Measurements from ENCODE around the gene VWA5B1. TPM values are rescaled to one million over a fixed set of nuclear protein-coding genes. Genes with fewer than 3 reads are reported as not detected.
"Not testable (repeated sequence)": the region's sequence is repeated elsewhere in the genome, so short reads cannot be mapped to it uniquely, and the experiment has no call there.

The VWA5B1 gene
- polyA plus RNA-seq, 6 donors from 2014 or later: not detected

DNA sequence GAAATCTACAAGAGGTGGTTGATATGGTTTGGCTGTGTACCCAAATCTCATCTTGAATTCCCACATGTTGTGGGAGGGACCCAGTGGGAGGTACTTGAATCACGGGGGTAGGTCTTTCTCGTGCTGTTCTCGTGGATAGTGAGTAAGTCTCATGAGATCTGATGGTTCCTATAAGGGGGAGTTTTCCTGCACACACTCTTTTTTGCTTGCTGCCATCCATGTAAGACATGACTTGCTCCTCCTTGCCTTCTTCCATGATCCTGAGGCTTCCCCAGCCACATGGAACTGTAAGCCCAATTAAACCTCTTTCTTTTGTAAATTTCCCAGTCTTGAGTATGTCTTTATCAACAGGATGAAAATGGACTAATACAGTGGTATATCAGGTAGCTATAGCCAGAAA lies 5.2 kb upstream of the VWA5B1 start:
- no peak overlapping the region for H3K27ac Mint-ChIP-seq
- DNase-seq (no peak), ATAC-seq (ENCODE audit: low read depth in 2 of 2) (no peak)
- H3K4me3 Mint-ChIP-seq: no peak overlapping the region
- peaks cover 0 to 9% of the 10 kb centered on the region in 2 donors for H3K36me3 Mint-ChIP-seq
- no peaks in the 10 kb centered on the region for H3K4me1 Mint-ChIP-seq
- peaks cover 49 to 75% (median 73%) of the 10 kb centered on the region in 3 donors for H3K27me3 Mint-ChIP-seq
- H3K9me3 Mint-ChIP-seq: peaks cover 2 to 16% (median 10%) of the 10 kb centered on the region in 7 donors

DNA sequence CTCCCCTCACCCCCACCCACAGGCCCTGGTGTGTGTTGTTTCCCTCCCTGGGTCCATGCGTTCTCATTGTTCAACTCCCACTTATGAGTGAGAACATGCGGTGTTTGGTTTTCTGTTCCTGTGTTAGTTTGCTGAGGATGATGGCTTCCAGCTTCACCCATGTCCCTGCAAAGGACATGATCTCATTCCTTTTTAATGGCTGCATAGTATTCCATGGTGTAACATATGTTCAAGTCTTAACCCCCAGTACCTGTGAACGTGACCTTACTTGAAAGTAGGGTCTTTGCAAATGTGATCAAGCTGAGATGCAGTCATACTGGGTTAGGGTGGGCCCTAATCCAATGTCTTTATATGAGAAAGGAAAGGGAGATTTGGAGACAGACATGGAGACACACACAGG lies 3.0 kb upstream of the VWA5B1 start:
- peaks cover 2 to 16% (median 9%) of the 10 kb centered on the region in 7 donors for H3K9me3 Mint-ChIP-seq
- not testable (repeated sequence) for H3K36me3 Mint-ChIP-seq; H3K27ac Mint-ChIP-seq; ATAC-seq (ENCODE audit: low read depth in 2 of 2); H3K4me3 Mint-ChIP-seq; DNase-seq
- H3K4me1 Mint-ChIP-seq: peaks cover 12 to 13% (median 12%) of the 10 kb centered on the region in 3 donors
- peaks cover 66 to 84% (median 80%) of the 10 kb centered on the region in 3 donors for H3K27me3 Mint-ChIP-seq

DNA sequence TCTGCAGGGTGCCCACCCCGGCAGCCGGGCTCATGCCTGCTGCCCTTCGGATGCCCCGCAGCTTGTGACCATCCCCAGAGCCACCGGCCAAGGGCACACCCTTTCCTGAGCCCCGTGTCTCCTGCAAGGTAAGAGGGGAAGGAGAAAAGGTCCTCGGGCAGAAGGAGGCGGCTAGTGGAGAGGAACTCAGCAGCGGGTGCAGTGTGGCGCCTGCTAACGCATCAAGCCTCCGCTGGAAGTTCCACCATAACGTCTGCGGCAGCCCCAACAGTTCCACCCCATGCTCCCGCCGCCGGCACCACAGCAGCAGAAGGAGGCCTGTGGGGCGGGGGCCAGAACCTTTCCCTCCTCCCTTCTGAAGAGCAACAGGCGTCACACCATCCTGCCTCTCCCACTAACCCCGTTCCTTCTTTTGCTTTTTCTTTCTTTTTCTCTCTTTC lies 990 bp downstream of the VWA5B1 start:
- Mint-ChIP-seq H3K27me3 (peaks cover 60 to 65% (median 60%) of the 10 kb centered on the region in 3 donors), H3K4me1 (peaks cover 12 to 13% (median 12%) of the 10 kb centered on the region in 3 donors)

DNA sequence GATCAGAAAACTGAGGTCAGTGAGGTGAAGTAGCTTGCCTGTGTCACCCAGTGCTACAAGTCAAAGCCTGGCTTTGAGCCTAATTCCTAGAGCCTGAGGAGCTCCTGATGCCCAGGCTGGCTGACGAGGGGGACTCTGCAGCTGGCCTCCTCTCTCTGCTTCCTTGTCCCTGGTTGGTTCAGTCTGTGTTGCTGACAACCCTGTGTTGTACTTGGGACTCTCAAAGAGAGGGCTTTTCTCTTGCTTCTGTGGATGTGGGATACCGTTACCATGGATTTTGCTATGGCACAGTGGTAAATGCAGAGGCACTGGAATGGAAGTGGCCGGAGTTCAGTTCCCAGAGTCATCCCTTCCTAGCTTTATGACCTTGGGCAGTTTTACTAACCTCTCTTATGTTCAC lies 8.0 kb downstream of the VWA5B1 start:
- no peak overlapping the region for H3K4me3 Mint-ChIP-seq
- H3K27me3 Mint-ChIP-seq: peaks cover 21 to 33% (median 23%) of the 10 kb centered on the region in 3 donors
- ATAC-seq (ENCODE audit: low read depth in 2 of 2): no peak
- H3K4me1 Mint-ChIP-seq: no peaks in the 10 kb centered on the region
- DNase-seq: no peak
- H3K27ac Mint-ChIP-seq: no peak overlapping the region
- H3K36me3 Mint-ChIP-seq: no peaks in the 10 kb centered on the region
- H3K9me3 Mint-ChIP-seq: peaks cover 0 to 2% (median 0%) of the 10 kb centered on the region in 7 donors

More for the DNA sequence above, 990 bp downstream of the VWA5B1 start:
- H3K9me3 Mint-ChIP-seq: peaks cover 0 to 4% (median 0%) of the 10 kb centered on the region in 7 donors
- no peaks in the 10 kb centered on the region for H3K36me3 Mint-ChIP-seq
- peak overlapping the region in 3 of 8 donors; percentile 22 to 30 (median 22) for H3K4me3 Mint-ChIP-seq
- no peak for DNase-seq
- peak overlapping the region in 1 of 6 donors; percentile 82 for H3K27ac Mint-ChIP-seq
- no peak for ATAC-seq (ENCODE audit: low read depth in 2 of 2)

DNA sequence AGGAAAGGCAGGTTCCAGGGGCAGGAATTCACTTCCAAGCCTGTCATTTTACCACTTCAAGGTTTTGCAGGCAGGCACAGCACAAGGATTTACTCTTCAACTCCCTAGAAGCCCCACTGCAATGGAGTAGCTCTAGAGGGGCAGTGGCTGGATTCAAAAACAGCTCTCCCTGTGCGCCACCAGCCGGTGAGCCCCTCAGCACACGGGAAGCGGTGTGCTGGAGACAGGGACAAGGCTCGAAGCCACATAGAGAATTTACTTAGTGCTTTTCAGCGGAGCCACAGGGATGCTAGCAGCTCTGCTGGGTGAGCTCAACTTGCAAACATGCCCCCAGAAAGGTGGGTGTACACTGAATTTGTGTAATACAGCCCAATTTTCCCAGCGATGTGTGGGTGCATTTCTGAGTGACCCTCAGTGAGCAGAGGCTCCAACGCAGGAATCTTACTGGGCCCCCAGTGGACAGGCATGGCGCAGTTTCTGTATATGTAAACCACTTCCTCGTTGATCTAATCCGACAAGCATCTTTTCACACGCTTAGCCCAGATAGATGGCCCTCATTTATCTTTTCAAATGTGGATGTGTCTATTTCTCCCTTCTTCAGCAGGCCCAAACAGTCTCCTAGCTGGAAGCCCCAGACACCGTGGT lies 10.9 kb downstream of the VWA5B1 start:
- H3K4me1 Mint-ChIP-seq: no peaks in the 10 kb centered on the region
- H3K36me3 Mint-ChIP-seq: no peaks in the 10 kb centered on the region
- H3K4me3 Mint-ChIP-seq: no peak overlapping the region
- peaks cover 0 to 5% (median 0%) of the 10 kb centered on the region in 7 donors for H3K9me3 Mint-ChIP-seq
- H3K27ac Mint-ChIP-seq: no peak overlapping the region
- peaks cover 28 to 44% (median 29%) of the 10 kb centered on the region in 3 donors for H3K27me3 Mint-ChIP-seq
- ATAC-seq (ENCODE audit: low read depth in 2 of 2) (no peak), DNase-seq (no peak)

DNA sequence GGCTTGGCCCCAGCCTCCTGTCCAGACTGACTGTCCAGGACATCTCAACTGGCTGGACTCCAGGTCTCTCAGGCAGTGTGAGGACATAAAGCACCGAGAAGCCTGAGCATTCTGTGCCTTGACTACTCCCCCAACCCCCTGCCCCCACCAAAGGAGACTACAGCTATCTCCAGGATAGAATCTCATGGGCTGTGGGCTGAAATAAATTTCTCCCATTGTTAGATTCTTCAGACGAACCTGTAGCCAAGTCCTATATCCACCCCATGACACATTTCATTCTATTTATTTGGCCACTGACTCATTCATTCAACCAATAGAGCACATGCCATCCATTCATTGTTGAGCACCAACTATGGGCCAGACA lies 11.4 kb downstream of the VWA5B1 start:
- Mint-ChIP-seq H3K4me3 (no peak overlapping the region), H3K27me3 (peaks cover 28 to 44% (median 29%) of the 10 kb centered on the region in 3 donors), H3K36me3 (no peaks in the 10 kb centered on the region), H3K9me3 (peaks cover 0 to 5% (median 0%) of the 10 kb centered on the region in 7 donors), H3K27ac (no peak overlapping the region), H3K4me1 (no peaks in the 10 kb centered on the region)
- DNase-seq: no peak
- ATAC-seq (ENCODE audit: low read depth in 2 of 2): no peak

DNA sequence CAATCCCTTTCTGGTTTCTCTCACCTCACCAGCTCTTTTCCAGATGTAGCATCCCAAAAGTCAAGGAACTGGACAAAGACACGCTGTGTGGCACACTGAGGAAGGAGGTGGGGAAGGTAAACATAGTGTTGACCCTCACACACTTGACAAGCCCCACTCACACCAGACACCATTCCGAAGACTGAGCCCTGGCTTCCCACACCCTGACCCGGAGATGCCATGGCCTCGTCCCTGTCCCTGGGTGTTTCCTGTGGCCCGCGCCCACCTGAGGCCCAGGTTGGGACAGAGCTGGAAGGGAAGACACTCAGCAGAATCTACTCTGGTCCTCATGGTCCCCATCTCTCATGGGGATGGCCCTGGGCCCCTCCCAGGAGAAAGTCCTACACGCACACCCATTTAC lies 16.4 kb downstream of the VWA5B1 start:
- no peak for DNase-seq
- no peak overlapping the region for H3K27ac Mint-ChIP-seq
- peaks cover 0 to 5% (median 0%) of the 10 kb centered on the region in 7 donors for H3K9me3 Mint-ChIP-seq
- no peak overlapping the region for H3K4me3 Mint-ChIP-seq
- H3K4me1 Mint-ChIP-seq: no peaks in the 10 kb centered on the region
- peaks cover 28 to 56% (median 39%) of the 10 kb centered on the region in 3 donors for H3K27me3 Mint-ChIP-seq
- no peak for ATAC-seq (ENCODE audit: low read depth in 2 of 2)
- no peaks in the 10 kb centered on the region for H3K36me3 Mint-ChIP-seq

DNA sequence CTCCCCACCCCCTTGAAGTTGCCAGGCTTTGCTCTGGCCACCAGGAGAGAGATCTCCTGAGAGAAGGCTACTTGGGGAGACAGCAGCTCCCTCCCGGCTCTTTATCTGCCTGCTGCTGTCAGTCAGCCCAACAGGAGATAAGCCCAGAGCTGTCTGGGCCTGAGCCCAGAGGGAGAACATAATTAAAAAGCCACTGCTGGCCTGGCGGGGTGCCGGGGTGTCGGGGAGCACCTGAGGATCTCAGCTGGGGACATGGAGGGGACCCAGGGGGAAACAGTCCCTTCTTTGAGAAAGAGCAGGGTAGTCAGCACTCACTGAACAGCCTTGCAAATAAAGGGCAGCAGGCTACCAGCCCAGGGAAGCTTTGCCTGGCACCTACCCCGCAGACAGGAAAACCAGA lies 17.9 kb downstream of the VWA5B1 start:
- H3K4me3 Mint-ChIP-seq: no peak overlapping the region

DNA sequence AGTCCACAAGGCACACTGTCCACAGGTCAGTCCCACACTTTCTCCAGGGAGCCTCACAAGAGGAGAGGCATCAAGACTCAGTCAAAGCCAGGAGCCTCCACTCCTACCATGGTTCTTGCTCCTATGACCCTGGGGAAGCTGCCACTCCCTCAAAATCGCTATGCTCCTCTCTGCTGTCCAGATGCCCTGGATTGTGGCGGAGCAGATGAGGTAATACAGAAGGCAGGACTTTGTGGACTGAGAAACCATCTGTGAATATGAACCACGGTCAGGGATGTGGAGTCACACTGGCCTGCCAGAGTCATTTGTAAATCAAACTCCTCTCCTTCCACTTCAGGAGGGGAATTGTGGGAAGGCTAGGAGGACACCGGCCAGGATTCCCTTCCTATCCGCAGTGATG lies 20.6 kb downstream of the VWA5B1 start:
- ATAC-seq (ENCODE audit: low read depth in 2 of 2) (no peak), DNase-seq (no peak)
- no peak overlapping the region for H3K4me3 Mint-ChIP-seq
- H3K27me3 Mint-ChIP-seq: peaks cover 17 to 44% (median 29%) of the 10 kb centered on the region in 3 donors
- peaks cover 0 to 1% (median 0%) of the 10 kb centered on the region in 7 donors for H3K9me3 Mint-ChIP-seq
- H3K4me1 Mint-ChIP-seq: no peaks in the 10 kb centered on the region
- H3K27ac Mint-ChIP-seq: no peak overlapping the region
- H3K36me3 Mint-ChIP-seq: no peaks in the 10 kb centered on the region

More for the DNA sequence above, 17.9 kb downstream of the VWA5B1 start:
- no peak for ATAC-seq (ENCODE audit: low read depth in 2 of 2)
- Mint-ChIP-seq H3K9me3 (peaks cover 0 to 5% (median 0%) of the 10 kb centered on the region in 7 donors), H3K27me3 (peaks cover 17 to 48% (median 30%) of the 10 kb centered on the region in 3 donors), H3K27ac (no peak overlapping the region), H3K4me1 (no peaks in the 10 kb centered on the region), H3K36me3 (no peaks in the 10 kb centered on the region)
- DNase-seq: no peak

DNA sequence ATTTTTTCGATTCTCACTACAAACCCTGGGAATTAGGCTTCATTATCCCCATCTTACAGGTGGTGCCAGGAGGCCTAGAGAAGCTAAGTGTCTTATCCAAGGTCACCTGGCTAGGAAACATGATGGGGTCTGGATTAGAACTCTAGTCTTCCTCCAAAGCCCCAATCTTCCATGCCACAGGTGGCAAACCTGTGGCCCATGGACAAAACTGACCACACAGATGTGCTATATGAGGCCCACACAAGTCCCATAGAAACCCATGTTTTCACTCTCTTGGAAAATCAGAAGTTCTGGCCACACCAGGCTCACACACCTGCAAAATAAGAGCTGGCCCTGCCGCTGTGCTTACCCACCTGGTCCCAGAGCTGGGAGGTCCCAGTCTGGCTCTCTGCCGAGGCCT lies 21.6 kb downstream of the VWA5B1 start:
- no peak overlapping the region for H3K4me3 Mint-ChIP-seq
- DNase-seq (no peak), ATAC-seq (ENCODE audit: low read depth in 2 of 2) (no peak)
- H3K4me1 Mint-ChIP-seq: no peaks in the 10 kb centered on the region
- H3K9me3 Mint-ChIP-seq: peaks cover 0 to 1% (median 0%) of the 10 kb centered on the region in 7 donors
- no peaks in the 10 kb centered on the region for H3K36me3 Mint-ChIP-seq
- peaks cover 23 to 48% (median 29%) of the 10 kb centered on the region in 3 donors for H3K27me3 Mint-ChIP-seq
- H3K27ac Mint-ChIP-seq: no peak overlapping the region

DNA sequence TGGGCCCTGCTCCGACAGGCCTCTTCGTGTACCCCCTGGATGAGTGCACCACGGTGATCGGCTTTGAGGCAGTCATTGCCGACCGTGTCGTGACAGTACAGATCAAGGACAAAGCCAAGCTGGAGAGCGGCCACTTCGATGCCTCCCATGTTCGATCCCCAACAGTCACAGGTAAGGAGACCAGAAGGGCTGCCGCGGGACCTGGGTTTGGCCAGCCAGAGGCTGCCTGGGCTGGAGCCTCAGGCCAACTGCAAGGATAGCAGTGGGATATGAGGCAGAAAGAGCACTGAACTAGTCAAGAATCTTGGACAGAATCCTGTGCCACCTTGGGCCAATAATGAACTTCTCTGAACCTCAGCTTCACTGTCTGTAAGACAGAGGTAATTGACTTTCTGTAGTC lies 22.1 kb downstream of the VWA5B1 start:
- Mint-ChIP-seq H3K27ac (no peak overlapping the region), H3K36me3 (no peaks in the 10 kb centered on the region), H3K4me1 (no peaks in the 10 kb centered on the region), H3K9me3 (peaks cover 0 to 1% (median 0%) of the 10 kb centered on the region in 7 donors), H3K4me3 (no peak overlapping the region), H3K27me3 (peaks cover 19 to 48% (median 29%) of the 10 kb centered on the region in 3 donors)
- DNase-seq (no peak), ATAC-seq (ENCODE audit: low read depth in 2 of 2) (no peak)

DNA sequence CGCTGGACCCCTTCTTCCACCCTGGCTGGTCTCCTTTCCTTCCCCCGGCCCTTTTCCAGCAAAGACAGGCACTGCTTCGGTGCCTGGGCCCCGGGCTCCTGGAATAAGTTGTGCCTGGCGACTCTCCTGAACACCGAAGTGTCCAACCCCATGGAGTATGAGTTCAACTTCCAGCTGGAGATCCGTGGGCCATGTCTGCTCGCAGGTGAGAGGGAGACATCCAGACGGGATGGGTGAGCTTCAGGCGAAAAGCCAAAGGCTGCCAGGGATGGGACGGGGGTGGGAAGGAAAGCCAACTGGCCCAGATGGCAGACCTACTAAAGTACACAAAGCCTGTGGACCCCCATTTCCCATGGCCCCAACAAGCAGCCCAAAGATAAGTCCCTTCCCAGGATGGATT lies 26.8 kb downstream of the VWA5B1 start:
- no peaks in the 10 kb centered on the region for H3K9me3 Mint-ChIP-seq
- H3K27me3 Mint-ChIP-seq: peaks cover 27 to 64% (median 40%) of the 10 kb centered on the region in 3 donors
- no peak for DNase-seq
- no peak overlapping the region for H3K4me3 Mint-ChIP-seq
- peaks cover 8 to 11% (median 9%) of the 10 kb centered on the region in 3 donors for H3K4me1 Mint-ChIP-seq
- no peak for ATAC-seq (ENCODE audit: low read depth in 2 of 2)
- H3K36me3 Mint-ChIP-seq: no peaks in the 10 kb centered on the region
- H3K27ac Mint-ChIP-seq: no peak overlapping the region

DNA sequence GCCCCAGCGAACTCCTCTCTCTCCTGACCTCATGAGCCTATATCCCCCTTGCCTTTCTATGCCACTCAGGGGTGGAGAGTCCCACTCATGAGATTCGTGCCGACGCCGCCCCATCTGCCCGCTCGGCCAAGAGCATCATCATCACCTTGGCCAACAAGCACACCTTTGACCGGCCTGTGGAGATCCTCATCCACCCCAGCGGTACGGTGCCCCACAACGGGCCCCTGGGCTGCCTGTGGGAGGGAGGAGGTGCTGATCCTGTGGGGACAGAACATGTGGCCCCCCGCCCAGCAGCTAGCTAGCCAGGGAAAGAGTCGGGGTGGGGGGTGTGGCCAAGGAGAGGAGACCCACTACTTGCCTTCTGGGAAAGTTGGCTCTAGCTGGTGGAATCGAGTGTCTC lies 27.8 kb downstream of the VWA5B1 start:
- Mint-ChIP-seq H3K27me3 (peaks cover 26 to 57% (median 43%) of the 10 kb centered on the region in 3 donors), H3K4me1 (peaks cover 8 to 11% (median 9%) of the 10 kb centered on the region in 3 donors), H3K27ac (no peak overlapping the region), H3K4me3 (no peak overlapping the region), H3K9me3 (no peaks in the 10 kb centered on the region), H3K36me3 (no peaks in the 10 kb centered on the region)
- DNase-seq (no peak), ATAC-seq (ENCODE audit: low read depth in 2 of 2) (no peak)

DNA sequence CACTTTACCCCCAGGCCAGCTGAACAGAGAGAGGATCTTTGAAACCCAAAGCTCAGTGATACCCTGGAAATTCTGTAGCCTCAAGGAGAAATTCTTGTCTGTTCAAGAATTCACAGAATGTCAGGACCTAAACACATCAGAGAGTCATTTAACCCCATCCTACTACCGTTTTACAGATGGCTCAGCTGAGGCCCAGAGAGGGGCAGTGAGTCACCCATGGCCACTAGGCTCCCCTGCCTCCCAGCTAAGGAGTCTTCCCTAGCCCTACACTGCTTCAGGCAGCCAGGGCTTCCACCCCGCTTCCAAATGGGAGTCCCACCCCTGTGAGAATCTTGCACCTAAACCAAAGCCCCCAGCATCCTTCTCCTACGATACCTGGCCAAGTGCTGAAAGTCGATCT lies 28.3 kb downstream of the VWA5B1 start:
- Mint-ChIP-seq H3K27me3 (peaks cover 21 to 53% (median 39%) of the 10 kb centered on the region in 3 donors), H3K36me3 (no peaks in the 10 kb centered on the region), H3K9me3 (no peaks in the 10 kb centered on the region), H3K4me3 (no peak overlapping the region), H3K4me1 (peaks cover 8 to 11% (median 9%) of the 10 kb centered on the region in 3 donors), H3K27ac (no peak overlapping the region)
- DNase-seq (no peak), ATAC-seq (ENCODE audit: low read depth in 2 of 2) (no peak)

Data from naive B cell (primary cell).